K562 (cell line): Measurements from ENCODE around the gene TRUB1. TPM values are rescaled to one million over a fixed set of nuclear protein-coding genes. Genes with fewer than 3 reads are reported as not detected.

ENCODE experiments used
- ATAC-seq: fragments of 200-7000 bp; cut with Tn5 transposase; 3 replicates; pipeline ENCODE4 v1.9.1; 2020; ENCODE audit warnings: moderate library complexity
- BruUV-seq: library from RNA; stranded (reverse); fragments of 400-500 nt; replicated peaks from 2 replicates; lab custom pipeline; 2021; lab: Mats Ljungman, UMichigan
- CTCF ChIA-PET: fragments of 300-600 bp; formaldehyde crosslinking; extraction: SDS; loops from one replicate; lab custom pipeline; 2021; ENCODE audit warnings: low intra/inter-chr PET ratio; lab: Yijun Ruan, JAX
- POLR2A ChIA-PET: fragments of 300-600, 350-650 bp; sonication (Branson Sonifier 250); formaldehyde crosslinking; extraction: SDS; loops from one replicate; lab custom pipeline; 2021; ENCODE audit warnings: antibody characterized with exemption, inconsistent platforms; lab: Yijun Ruan, JAX
- DNase-seq, 4 experiments: peaks; one replicate each; pipeline versions ENCODE4 v3.0.0 to v3.0.0-alpha.2; 2011 to 2018; ENCODE audit warnings: low spot score in 3 of 4, mixed read lengths in 3 of 4; ENCODE audit errors: extremely low read depth in 1 of 4
- FAIRE-seq: peaks from 2 replicates; lab custom pipeline; 2011; peaks lifted over from hg19 to GRCh38; lab: Jason Lieb, UNC
- H2AFZ ChIP-seq: 2 replicates; pipeline ENCODE4 v1.6.0; 2011; ENCODE audit warnings: low read depth, low read length, control low read depth, inconsistent platforms
- H3K27ac ChIP-seq: fragments of 200-600 bp; 3 replicates; pipeline ENCODE4 v1.8.0; 2011; ENCODE audit warnings: low read depth, mild to moderate bottlenecking, control low read depth, inconsistent platforms, low read length, moderate library complexity, mixed read lengths; ENCODE audit errors: extremely low read depth
- H3K27me3 ChIP-seq, 2 experiments: fragments of 300-600 bp in 1 of 2; 2 replicates in 1 of 2; 3 replicates in 1 of 2; pipeline versions ENCODE4 v1.6.0 to v1.8.0; 2011; ENCODE audit warnings: inconsistent platforms in 2 of 2, low read length in 2 of 2, mild to moderate bottlenecking in 1 of 2, mixed read lengths in 1 of 2, moderate library complexity in 1 of 2; ENCODE audit not compliant: control insufficient read depth in 2 of 2, insufficient read depth in 2 of 2
- H3K36me3 ChIP-seq: fragments of 300-600 bp; 3 replicates; pipeline ENCODE4 v1.8.0; 2011; ENCODE audit warnings: mild to moderate bottlenecking, low read length, inconsistent platforms; ENCODE audit not compliant: control insufficient read depth, insufficient read depth
- H3K4me1 ChIP-seq, 2 experiments: fragments of 200-600 bp in 1 of 2; replicated peaks in 1 of 2; 2 replicates in 1 of 2; 3 replicates in 1 of 2; pipeline versions ENCODE4 v1.5.1 to v1.8.0; 2011; ENCODE audit warnings: inconsistent platforms in 2 of 2, low read length in 2 of 2, mild to moderate bottlenecking in 1 of 2, mixed read lengths in 1 of 2, moderate library complexity in 1 of 2; ENCODE audit not compliant: control insufficient read depth in 2 of 2, insufficient read depth in 2 of 2
- H3K4me2 ChIP-seq: 2 replicates; pipeline ENCODE4 v1.6.1; 2011; ENCODE audit warnings: low read length, control low read depth, inconsistent platforms, mixed read lengths; ENCODE audit not compliant: insufficient read depth
- H3K4me3 ChIP-seq: fragments of 200-600 bp; sonication (generic), shearing (Covaris generic); 2 replicates; pipeline ENCODE4 v1.5.1; 2016; ENCODE audit warnings: control low read depth, inconsistent platforms
- H3K79me2 ChIP-seq: fragments of 200-600 bp; 3 replicates; pipeline ENCODE4 v1.8.0; 2011; ENCODE audit warnings: low read length, inconsistent platforms; ENCODE audit not compliant: control insufficient read depth, insufficient read depth
- H3K9ac ChIP-seq, 2 experiments: 2 replicates each; pipeline versions ENCODE4 v1.6.0 to v1.6.1; 2011; ENCODE audit warnings: low read depth in 2 of 2, low read length in 2 of 2, control low read depth in 1 of 2, inconsistent platforms in 1 of 2, mild to moderate bottlenecking in 1 of 2, mixed read lengths in 1 of 2; ENCODE audit not compliant: insufficient read depth in 1 of 2
- H3K9me1 ChIP-seq: one replicate; pipeline ENCODE4 v1.6.0; 2011; ENCODE audit warnings: inconsistent platforms, mild to moderate bottlenecking, low read length, moderate library complexity; ENCODE audit not compliant: control insufficient read depth, insufficient read depth
- H3K9me3 ChIP-seq: replicated peaks from 2 replicates; pipeline ENCODE4 v1.5.1; 2011; ENCODE audit warnings: low read depth, low read length, inconsistent platforms; ENCODE audit not compliant: control insufficient read depth, insufficient read depth
- H4K20me1 ChIP-seq: replicated peaks from 2 replicates; pipeline ENCODE4 v1.6.1; 2011; ENCODE audit warnings: low read length, inconsistent platforms, mixed read lengths; ENCODE audit not compliant: control insufficient read depth, insufficient read depth
- KLF6 ChIP-seq: fragments of 250-450 bp; sonication (Bioruptor Pico); IDR thresholded peaks from 2 replicates; pipeline ENCODE4 v1.4.0; 2020; ENCODE audit warnings: mild to moderate bottlenecking, moderate library complexity, borderline replicate concordance
- RBM25 ChIP-seq: fragments of 200-400 bp; formaldehyde crosslinking; IDR thresholded peaks from 2 replicates; pipeline ENCODE4 v1.6.1; 2018; ENCODE audit warnings: low read length, low read depth, moderate library complexity; ENCODE audit not compliant: severe bottlenecking
- STAT6 ChIP-seq: sonication (generic); formaldehyde crosslinking; IDR thresholded peaks from 2 replicates; pipeline ENCODE4 v1.8.1; 2023; ENCODE audit warnings: mild to moderate bottlenecking, missing genetic modification reagents
- ZNF184 ChIP-seq: sonication (generic); formaldehyde crosslinking; IDR thresholded peaks from 2 replicates; pipeline ENCODE4 v1.5.0; 2020; ENCODE audit warnings: missing genetic modification reagents
- ZNF347 ChIP-seq: fragments of 450-650 bp; formaldehyde crosslinking; IDR thresholded peaks from 2 replicates; pipeline ENCODE4 v1.4.0; 2020; ENCODE audit warnings: low read depth, mild to moderate bottlenecking, moderate library complexity
- ZNF354B ChIP-seq: fragments of 250-450 bp; sonication (Bioruptor Pico); IDR thresholded peaks from 2 replicates; pipeline ENCODE4 v1.4.0; 2020
- ZNF507 ChIP-seq: conservative IDR thresholded peaks from 2 replicates; pipeline ENCODE4 v1.6.1; 2017; ENCODE audit warnings: missing genetic modification characterization, missing compliant biosample characterization
- in situ Hi-C: fragments of 300-500 bp; cut with MboI; formaldehyde crosslinking; loops from 4 replicates; pipeline ENCODE4 v1.15.0; 2018; ENCODE audit warnings: inconsistent platforms, mixed read lengths
- intact Hi-C: fragments of 100-400 bp; cut with micrococcal nuclease; formaldehyde crosslinking; loops from 2 replicates; pipeline ENCODE4 v1.14.2; 2022
- polyA plus RNA-seq, 8 experiments: library from polyadenylated mRNA; depleted of rRNA in 4 of 8; stranded (reverse) in 5 of 8; unstranded in 3 of 8; fragments of >200 nt; fragmentation: Nextera tagmentation in 2 of 8; fragmentation: Illumina TruSeq in 1 of 8; extraction: Ambion mirVana in 2 of 8; extraction: Trizol in 1 of 8; gene quantifications; 2 replicates each; pipeline versions ENCODE4 v1.2.1 to v1.2.3, GENCODE V29; 2011 to 2014; ENCODE audit warnings: inconsistent platforms in 1 of 8, missing spikeins in 1 of 8
- total RNA-seq, 7 experiments: library from RNA; depleted of rRNA in 6 of 7; stranded (reverse); fragments of >200 nt in 6 of 7; fragmentation: Illumina TruSeq in 2 of 7; extraction: Trizol in 2 of 7; gene quantifications; 2 replicates each; pipeline versions ENCODE4 v1.2.1 to v1.2.3, GENCODE V29; 2011 to 2021; ENCODE audit warnings: low replicate concordance in 1 of 7

The TRUB1 gene
- total and polyA plus RNA-seq, 9 of the 15 experiments (the other 6 are each of a cell fraction or from before 2014, with no cell fraction given): 4.6 to 16.5 (median 11.5) TPM

DNA sequence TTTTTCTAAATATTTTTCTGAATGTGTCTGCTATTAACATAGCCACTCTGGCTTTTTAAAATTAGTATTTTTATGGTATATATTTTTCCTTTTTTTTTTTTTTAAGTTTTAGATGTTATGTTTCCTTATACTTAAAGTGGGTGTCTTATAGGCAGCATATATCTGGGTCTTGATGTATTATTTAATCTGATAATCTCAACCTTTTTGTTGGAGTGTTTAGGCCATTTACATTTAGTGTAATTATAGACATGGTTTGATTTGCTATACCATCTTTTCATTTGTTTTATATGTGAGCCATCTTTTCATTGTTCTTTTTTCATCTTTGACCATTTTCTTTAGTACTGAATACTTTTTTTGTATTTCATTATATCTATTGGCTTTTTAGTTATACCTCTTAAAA, 45.0 kb downstream of the TRUB1 start:
- no peaks in the 10 kb centered on the region for H3K79me2 ChIP-seq
- no peak overlapping the region for H3K9ac ChIP-seq
- no peak overlapping the region for H3K4me3 ChIP-seq
- FAIRE-seq (no peak), DNase-seq (no peak), ATAC-seq (no peak)
- ChIA-PET POLR2A (no interaction called here), CTCF (no interaction called here)
- TF ChIP-seq KLF6 (CRISPR knock-in tag): no peak
- no peak for TF ChIP-seq ZNF184 (CRISPR knock-in tag)
- TF ChIP-seq RBM25: peak; percentile 21
- peak; percentile 92 for TF ChIP-seq ZNF507
- no peak for TF ChIP-seq ZNF347 (CRISPR knock-in tag)
- TF ChIP-seq STAT6 (CRISPR knock-in tag): no peak
- TF ChIP-seq ZNF354B (CRISPR knock-in tag): 0 out of 2 replicates have a peak, but pooled peaks have one; percentile 11
- H3K9me1 ChIP-seq: no peaks in the 10 kb centered on the region
- no peaks in the 10 kb centered on the region for H3K4me1 ChIP-seq
- no peaks in the 10 kb centered on the region for H3K36me3 ChIP-seq
- H3K27me3 ChIP-seq: no peaks in the 10 kb centered on the region
- BruUV-seq: no TSS peak
- H3K4me2 ChIP-seq: no peak overlapping the region
- no peaks in the 10 kb centered on the region for H3K9me3 ChIP-seq
- no peak overlapping the region for H3K27ac ChIP-seq
- H2AFZ ChIP-seq: no peak overlapping the region
- no peaks in the 10 kb centered on the region for H4K20me1 ChIP-seq
- in situ Hi-C loops: no loop called here
- intact Hi-C loops: no loop called here
